ENCODE measurements around the gene OVOL2.
"Not testable (repeated sequence)": the region's sequence is repeated elsewhere in the genome, so short reads cannot be mapped to it uniquely, and the experiment has no call there.

The OVOL2 gene

DNA sequence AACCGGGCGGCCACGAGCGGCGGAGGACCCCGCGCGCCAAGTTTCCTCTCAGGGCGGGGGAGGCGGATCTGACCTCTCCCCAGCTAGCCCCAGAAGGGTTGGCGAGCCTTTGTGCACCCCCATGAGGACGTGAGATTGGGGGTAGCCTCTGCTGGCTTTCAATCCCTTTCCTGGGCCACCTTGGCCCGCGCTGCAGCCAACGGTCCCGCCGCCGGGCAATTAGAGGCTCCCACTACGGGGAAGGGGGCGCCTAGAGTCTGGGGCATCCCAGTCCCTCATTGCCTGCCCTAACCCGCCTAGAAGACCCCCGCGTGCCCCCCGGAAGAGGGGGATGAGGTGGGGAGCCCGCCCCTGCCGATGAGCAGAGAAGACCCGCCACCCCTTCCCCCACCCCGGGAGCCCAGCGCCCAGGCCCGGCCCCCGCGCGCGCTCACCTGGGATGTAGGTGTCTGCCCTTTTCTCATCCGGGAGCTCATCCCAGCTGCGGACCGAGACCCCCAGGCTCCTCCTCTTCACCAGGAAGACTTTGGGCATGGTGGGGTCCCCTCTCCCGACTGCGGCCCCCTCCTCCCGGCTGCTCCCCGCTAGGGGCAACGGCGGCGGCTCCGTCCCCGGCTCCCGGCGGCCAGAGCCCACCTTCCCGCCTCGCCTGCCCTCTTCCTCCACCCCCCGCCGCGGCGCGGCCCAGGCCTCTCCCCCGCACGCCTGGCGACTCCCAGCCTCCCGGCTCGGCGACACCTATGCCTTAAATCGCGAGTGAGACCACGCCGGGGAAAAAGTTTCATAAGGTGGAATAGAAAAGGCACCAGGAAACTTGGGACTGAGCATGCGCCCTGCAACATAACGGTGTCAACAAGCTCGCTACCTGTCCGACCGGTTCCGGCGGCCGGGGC is at the start of gene OVOL2:
Gene OVOL2, minus strand, starts transcription at position 816 of the 893 bp plus-strand sequence. Its CDS starts 282 bp downstream, at position 534.
- peak; percentile 91 for DNase-seq

DNA sequence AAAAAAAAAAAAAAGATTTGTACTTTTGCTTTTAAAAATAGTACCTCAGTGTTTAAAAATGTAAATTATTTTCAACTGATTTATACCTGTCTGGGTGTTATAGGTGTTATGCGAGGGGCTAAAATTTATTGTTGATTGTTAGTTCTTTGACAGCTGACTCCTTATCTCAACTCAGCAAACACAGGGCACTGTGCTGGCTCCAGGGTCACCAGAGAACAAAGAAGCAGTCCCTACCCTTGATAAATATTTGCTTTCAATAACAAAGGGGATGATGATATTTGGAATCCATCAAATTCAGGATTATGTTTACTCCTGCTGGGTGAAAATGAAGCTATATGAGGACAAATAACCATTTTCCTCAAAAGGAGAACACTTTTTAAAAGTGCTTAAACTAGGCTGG is 45.8 kb upstream of the OVOL2 start:
- no peak for DNase-seq

DNA sequence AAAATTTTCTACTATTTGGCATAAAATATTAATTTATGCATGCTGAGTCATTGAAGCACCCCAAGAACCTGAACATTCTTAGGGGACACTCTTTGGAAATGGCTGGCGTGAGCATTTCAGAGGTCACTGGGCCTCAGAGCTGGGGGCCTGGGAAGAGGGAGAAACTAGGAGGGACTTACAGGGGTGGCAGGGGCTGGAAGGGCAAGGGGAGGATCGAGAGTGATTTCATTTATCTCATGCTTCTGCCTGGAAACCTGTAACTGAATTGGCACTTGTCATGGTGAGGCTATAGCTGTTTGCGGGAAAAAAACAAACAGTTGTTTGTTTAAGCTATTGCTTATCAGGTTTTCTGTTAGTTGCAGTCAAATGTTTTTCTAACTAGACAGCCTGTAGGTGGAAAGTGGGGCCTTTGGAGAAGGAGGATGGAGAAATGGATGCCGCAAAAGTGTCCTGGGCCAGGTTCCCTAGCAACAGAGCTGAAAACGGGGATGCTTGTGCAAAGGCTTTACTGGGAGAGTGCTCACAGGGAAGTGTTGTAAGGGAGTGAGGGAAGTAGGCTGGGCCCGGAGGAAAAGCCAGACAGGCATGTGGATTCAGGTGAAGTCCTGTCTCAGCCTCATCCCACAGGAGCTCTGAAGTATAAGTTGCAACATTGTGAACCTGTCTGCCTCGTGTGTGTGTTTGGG is 43.6 kb upstream of the OVOL2 start:
- DNase-seq, result no peak

DNA sequence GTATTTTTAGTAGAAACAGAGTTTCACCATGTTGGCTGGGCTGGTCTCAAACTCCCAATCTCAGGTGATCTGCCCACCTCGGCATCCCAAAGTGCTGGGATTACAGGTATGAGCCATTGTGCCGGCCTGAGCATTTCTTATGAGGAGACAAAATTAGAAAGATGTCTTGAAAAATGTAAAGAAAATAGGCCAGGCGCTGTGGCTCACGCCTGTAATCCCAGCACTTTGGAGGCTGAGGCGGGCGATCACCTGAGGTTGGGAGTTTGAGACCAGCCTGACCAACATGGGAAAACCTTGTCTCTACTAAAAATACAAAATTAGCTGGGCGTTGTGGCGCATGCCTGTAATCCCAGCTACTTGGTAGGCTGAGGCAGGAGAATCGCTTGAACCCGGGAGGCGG is 42.9 kb upstream of the OVOL2 start:
- not testable (repeated sequence) for DNase-seq

DNA sequence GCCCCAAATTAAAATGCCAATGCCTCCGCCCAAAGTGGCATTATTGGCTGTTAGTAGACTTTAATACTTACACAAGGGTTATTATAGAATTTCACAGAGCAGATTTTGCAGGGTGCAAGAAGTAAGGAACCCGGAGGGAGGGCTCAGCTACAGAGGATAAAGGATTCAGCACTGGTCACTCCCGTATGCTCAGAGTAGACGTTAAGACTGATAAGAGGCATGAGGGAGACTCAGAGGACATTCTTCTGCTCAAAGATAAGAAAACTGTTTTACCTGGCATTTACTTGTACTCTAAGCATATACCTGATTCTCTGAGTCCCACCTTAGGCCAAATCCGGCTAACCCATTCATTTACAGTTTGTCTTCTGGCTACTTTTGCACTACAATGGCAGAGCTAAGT is 36.5 kb upstream of the OVOL2 start:
- no peak for DNase-seq

DNA sequence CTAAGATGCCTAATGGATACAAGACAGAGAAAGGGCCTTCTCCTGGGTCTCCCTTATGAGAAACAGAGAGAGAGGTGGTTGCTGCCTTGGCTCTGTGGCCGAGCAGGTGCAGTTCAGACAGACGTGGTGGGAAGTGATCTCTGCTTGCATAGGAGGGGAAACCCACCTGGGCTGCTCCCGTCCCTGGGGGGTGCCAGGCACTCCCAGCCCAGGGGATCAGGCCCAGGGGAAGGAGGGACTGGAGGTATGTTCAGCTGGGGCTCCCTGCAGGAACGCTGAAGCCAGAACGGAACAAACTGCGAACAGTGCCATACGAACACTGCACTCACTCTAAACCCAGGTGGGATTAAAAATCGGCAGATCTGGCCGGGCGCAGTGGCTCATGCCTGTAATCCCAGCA is 35.7 kb upstream of the OVOL2 start:
- DNase-seq, result no peak

DNA sequence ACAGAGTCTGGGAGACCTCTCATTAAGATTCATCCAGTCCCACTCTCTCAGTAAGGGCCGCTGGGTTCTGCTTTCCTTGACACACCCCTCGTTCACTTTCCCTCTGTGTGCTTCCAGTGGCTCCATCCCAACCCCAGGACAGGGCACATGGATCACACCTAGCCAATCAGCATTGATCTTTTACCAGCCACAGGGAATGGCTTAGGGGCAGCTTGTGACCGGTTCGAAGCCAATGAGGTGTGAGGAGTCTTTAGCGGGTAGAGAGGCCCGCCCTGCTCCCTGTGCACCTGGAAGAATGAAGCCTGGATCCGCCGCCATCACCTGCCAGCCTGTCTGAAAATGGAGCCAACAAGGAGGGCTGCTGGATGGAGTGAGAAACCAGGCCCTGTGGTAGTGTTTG is 35.2 kb upstream of the OVOL2 start:
- no peak for DNase-seq

DNA sequence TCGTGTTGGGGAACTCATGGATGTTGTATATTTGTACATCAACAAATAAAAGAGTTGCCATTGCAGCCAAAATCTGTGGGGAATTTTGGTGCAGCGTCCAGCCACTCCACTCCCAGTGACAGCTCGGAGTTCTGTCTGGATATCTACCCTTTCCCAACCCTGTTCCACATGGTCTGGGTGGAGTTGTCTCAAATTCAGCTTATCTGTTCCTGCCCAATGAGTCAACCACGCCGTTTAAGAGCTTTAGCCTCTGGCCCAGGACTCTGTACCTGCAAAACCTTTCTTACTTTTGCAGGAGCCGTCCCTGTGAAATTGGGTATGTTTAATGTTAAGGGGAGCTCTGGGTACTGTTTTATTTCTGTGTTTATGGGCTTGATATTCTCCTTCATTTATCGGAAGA is 33.9 kb upstream of the OVOL2 start:
- DNase-seq, result no peak

DNA sequence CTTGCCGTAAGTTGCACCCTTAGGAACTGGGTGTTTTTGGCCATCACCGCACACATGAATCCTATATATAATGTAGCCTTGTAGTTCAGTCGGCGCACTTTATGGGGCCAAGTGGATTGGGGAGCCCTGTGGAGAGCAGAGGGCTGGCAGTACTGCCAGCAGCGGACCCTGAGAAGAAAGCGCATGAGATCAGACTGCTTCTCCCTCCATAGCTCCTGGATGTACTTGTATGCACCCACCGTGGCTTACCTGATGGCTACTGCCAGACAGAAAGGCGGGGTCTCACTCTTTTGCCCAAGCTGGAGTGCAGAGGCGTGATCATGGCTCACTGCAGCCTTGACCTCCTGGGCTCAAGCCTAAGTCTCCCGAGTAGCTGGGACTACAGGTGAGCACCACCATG is 32.8 kb upstream of the OVOL2 start:
- no peak for DNase-seq

DNA sequence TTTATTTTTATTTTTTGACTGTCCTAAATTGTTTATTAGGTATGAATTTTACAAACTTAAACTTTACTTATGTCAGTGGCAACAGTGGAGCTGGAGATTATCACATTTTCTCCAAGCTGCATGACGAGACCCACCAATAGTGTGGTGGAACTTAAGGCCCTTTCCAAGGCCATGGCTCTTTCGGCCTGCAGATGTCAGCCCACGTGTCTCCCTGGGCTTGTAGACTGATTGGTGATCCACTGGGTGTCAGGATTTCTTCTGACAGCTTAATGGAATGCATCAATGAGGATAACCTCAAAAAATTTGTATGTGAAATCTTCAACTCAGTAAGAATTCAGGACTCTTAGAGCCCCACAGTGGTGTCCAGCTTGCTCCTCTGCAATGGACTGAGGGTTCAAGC is 32.3 kb upstream of the OVOL2 start:
- no peak for DNase-seq

DNA sequence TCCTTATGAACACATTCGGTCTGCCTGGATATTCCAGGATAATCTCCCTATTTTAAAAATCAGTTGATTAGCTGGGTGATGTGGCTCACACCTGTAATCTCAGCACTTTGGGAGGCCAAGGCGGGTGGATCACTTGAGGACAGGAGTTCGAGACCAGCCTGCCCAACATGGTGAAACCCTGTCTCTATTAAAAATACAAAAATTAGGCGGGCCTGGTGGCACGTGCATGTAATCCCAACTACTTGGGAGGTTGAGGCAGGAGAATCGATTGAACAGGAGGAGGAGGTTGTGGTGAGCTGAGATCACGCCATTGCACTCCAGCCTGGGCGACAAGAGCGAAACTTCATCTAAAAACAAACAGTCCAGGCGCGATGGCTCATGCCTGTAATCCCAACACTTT is 31.1 kb upstream of the OVOL2 start:
- not testable (repeated sequence) for DNase-seq

DNA sequence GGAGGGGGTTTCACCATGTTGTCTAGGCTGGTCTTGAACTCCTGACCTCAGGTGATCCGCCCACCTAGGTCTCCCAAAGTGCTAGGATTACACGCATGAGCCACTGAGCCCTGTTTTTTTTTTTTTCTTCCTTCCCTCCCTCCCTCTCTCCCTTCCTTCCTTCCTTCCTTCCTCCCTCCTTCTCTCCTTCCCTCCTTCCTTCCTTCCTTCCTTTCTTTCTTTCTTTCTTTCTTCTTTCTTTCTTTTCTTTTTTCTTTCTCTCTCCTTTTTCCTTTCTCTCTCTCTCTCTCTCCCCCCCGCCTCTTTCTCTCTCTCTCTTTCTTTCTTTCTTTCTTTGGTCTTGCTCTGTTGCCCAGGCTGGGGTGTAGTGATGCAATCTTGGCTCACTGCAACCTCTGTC is 30.6 kb upstream of the OVOL2 start:
- DNase-seq, result not testable (repeated sequence)

DNA sequence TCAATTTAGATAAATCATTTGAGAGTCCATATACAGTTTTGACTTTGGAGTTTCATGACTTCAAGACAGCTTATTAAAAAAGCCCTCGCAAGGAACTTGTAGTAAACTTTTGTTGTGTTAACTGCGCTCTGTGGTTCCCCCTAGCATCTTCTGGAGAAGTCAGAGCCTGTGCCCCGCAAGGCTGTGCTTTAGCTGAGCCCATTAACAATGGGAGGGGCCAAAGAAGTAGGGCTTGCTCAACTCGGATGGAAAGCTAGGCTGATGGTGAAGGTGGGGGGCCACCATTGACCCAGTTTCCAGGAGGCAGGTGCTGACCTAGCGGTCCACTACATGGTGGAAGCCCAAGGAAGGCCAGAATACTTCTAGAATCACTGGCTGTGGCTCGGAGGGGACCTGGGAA is 29.3 kb upstream of the OVOL2 start:
- DNase-seq, result no peak

DNA sequence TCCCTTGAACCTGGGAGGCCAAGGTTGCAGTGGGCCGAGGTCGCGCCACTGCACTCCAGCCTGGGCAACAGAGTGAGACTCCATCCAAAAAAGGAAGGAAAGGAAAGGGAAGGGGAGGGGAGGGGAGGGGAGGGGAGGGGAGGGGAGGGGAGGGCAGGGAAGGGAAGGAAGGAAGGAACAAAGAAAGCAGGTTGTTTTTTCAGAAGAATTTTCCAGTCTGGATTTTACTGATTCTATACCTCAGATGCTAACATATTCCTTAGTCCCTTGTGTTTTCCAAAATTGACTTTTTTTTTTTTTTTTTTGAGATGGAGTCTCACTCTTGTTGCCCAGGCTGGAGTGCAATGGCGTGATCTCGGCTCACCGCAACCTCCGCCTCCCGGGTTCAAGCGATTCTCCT is 23.1 kb upstream of the OVOL2 start:
- not testable (repeated sequence) for DNase-seq

DNA sequence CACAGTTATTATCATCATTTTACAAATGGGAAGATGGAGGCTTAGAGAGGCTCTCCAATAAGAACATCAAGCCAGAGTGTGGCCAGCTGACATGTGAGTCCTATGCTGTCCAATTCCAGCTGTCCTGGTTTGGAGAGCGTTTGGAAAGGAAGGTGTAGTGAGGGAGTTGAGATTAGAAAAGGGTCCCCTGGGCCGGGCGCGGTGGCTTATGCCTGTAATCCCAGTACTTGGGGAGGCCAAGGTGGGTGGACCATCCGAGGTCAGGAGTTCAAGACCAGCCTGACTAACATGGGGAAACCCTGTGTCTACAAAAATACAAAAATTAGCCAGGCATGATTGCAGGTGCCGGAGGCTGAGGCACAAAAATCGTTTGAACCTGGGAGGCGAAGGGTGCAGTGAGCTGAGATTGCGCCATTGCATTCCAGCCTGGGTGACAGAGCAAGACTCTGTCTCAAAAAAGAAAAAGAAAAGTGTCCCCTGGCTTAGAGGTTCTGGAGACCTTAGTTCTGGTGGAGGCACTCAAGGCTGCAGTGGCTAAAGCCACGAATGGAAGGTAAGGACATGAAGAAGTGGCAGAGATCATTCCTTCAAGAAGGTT is 22.1 kb upstream of the OVOL2 start:
- DNase-seq, result no peak

DNA sequence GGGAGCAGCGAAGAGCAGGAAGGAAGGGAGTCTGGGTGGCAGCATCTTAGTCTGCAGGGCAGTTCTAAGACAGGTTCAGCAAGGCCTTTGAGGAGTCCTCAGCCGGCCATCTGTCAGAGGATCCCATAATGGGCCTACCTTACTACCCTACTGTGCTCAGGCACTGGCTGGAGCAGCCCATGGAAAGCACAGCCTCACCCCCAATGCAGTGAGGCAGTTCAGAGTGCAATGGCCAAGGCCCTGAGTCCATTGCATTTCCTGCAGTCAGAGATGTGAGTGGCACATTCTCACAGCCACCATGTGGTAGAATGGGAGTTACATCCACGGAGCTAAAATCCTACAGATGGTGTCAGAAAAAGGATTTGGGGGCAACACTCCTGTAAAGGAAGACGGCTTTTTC is 19.4 kb upstream of the OVOL2 start:
- no peak for DNase-seq

DNA sequence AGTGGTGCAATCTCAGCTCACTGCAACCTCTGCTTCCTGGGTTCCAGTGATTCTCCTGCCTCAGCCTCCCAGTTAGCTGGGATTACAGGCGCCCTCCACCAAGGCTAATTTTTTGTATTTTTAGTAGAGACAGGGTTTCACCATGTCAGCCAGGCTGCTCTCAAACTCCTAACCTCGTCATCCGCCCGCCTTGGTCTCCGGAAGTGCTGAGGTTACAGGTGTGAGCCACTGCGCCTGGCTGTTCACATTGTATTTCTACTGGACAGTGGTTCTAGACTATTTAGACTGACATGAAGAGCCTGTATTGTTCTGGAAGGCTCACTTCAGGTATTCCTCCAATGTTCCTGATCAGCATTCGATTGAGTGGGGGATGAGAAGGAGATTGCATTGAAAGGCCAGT is 14.8 kb upstream of the OVOL2 start:
- DNase-seq, result no peak

DNA sequence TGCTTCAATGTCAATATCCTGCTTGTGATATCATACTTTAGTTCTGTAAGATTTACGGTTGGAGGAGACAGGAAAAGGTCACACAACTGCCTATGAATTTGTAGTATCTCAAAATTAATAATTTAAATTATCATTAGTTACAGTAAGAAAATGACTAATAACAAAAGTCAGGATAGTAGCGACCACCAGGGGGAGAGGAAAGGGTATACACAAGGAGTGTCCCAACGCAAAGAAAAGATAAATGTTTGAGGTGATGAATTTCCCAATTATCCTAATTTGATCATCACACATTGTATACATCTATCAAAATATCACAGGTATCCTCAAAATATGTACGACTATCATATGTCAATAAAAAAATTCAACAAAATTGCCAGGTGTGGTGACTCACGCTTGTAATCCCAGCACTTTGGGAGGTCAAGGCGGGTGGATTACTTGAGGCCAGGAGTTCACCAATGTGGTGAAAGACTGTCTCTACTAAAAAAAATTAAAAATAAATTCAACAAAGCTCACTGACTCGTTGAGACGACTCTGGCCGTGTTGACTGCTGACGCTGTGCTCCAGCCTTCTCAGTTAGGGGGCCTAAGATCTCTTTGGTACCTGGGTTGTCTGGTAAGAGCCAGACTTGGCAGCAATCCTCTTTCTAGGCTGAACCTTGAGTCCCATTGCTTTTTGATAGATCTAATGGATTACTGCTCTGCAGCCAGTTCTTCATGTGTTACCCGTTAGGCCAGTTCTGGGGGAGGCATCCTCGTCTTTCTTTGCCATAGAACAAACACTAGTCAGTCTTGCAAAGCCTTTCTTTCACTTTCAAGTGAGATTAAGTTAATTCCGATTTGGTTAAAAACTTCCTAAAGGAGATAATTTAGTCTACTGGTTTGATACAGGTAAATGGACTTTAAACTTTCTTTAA is 9.0 kb upstream of the OVOL2 start:
- DNase-seq, result no peak

DNA sequence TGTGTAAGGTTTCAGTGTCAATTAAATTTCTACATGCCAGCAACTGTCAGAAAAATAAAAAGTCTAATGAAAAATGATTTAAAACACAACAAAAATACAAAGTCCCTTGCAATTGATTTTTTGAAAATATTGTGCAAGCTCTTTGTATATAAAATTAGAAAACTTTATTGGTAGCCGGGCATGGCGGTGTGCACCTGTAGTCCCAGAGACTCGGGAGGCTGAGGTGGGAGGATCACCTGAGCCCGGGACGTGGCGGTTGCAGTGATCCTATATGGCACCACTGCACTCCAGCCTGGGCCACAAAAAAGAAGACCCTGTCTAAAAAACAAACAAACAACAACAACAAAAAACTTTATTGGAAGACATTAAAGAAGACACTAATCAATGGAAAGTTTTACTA is 6.0 kb upstream of the OVOL2 start:
- no peak for DNase-seq

DNA sequence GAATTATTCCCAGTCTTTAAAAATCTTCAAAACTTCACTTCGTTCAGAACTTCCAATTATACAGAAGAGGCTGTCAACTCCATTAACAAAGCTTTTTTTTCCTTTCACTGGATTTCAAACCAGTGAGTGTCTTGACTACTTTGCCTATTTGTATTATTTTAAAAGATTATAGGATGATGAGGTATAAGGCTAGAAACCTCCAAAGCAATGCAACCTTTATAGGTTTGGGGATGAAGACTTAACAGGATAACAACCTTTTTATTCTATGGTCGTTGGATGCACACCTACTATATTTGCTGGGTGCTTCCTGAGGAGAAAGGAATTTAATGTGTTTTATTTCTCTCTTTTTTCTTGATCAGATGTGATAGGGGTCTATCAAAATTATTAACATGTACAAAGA is 1.9 kb upstream of the OVOL2 start:
- no peak for DNase-seq

DNA sequence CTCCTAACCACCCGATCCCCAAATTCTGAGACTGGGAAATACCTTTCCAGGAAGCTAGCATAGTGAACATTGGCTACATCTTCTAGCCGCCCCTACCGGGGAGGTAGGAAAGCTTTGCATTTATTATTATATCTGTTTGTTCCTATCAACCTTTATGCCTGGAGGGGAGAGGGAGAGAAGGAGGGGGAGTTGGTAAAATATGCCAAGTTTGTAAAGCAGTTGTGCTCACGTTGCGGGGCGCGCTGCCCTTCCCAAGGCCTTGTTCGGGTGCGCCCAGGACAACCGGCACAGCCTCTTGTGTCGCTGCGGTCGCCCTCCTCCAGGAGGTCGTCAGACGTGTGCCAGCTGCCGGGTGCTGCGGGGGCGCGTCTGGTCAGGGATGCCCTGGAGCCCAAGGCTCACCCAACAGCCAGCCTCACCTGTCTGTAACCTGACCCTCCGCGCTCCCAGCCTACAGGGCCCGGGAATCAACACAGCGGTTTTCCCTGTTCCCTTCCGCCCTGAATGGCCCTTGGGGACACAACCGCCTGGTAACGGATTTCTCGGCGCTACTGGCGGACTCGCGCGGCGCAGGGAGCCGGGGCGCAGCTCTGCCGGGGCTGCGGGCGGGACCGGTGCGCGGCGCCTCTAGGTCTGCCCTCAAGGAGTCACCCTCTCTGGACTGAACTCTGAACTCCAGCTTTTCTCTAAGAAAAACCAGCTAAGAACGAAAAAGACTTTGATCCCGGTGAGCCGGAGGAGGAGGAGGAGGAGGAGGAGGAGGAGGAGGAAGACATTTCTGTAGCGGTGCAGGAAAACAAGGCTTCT is 1.1 kb upstream of the OVOL2 start:
- peak; percentile 93 for DNase-seq

DNA sequence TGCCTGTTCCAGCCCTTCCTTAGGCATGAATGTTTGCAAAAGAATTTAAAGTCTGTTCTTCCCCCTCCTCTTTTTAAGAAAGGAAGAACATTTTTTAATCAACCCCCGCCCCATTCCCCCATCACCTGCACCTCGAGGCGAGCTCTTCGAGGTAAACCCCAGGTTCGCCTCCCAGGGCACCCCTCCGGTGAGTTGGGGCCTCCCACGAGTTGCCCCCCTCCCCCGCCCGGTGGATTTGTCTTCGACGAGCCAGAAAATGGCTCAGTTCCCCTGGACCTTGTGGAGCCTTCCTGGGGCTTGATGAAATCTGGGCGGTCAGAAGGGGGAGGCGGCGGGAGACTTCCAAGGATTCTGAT is 256 bp upstream of the OVOL2 start:
- no peak for DNase-seq
